ENCODE results near the gene SBF1.

The SBF1 gene

GRCh38 chr22:50487290-50488005, 12.6 kb upstream of the SBF1 start:
- in situ Hi-C loops (cut with HindIII; ENCODE audit: low pct_ligation_motif_present, low pct_unique_long_range_greater_than_20kb, low sequenced_read_pairs), result no loop called here
- DNase-seq, result no peak

GRCh38 chr22:50486561-50487289, 11.9 kb upstream of the SBF1 start, which contains the start of gene MIOX:
TSS of gene MIOX (plus strand) at chr22:50486859. CDS start at chr22:50486898, 39 bp downstream.
- peak; percentile 65 for DNase-seq

DNA sequence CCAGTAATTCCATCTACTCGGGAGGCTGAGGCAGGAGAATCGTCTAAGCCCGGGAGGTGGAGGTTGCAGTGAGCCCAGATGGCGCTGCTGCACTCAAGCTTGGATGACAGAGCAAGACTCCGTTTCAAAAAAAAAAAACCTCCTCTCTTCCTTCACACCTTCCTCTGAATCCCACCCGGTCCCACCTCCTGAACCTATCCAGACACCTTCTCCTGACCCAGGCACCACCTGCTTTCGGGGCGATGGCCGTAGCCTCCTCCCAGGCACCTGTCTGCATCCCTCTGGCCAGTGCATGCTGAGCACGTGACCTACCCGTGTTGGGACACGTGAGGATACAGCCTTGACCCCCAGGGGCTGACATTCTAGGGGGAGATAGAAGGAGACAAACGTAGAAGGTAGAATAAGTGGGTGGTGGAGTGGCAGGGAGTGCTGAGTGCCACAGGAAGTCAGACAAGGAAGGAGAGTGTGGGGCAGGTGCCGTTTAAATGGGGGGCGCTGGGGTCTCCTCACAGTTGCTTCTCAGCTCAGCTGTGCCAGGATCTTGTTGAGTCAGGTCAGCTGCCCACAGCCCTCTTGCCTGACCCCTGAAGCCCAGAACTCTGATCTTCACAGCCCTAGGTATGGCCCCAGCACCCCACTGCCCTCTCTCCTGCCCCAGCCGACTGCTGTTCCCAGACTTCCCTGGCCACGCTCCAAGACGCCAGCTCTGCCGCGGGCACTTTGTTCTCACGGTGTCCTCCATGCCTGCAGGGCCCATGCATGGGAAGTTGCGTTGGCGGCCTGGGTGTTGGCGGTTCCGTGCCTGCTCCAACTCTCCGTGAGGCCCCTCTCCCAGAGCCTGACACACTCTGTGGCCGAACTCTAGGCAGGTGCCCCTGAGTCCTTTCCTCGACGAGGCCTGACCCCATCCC, 10.6 kb upstream of the SBF1 start:
- no peak for DNase-seq
- in situ Hi-C loops (cut with HindIII; ENCODE audit: low pct_ligation_motif_present, low pct_unique_long_range_greater_than_20kb, low sequenced_read_pairs), result no loop called here

More at GRCh38 chr22:50486561-50487289, 11.9 kb upstream of the SBF1 start, which contains the start of gene MIOX:
- in situ Hi-C loops (cut with HindIII; ENCODE audit: low pct_ligation_motif_present, low pct_unique_long_range_greater_than_20kb, low sequenced_read_pairs), result no loop called here

DNA sequence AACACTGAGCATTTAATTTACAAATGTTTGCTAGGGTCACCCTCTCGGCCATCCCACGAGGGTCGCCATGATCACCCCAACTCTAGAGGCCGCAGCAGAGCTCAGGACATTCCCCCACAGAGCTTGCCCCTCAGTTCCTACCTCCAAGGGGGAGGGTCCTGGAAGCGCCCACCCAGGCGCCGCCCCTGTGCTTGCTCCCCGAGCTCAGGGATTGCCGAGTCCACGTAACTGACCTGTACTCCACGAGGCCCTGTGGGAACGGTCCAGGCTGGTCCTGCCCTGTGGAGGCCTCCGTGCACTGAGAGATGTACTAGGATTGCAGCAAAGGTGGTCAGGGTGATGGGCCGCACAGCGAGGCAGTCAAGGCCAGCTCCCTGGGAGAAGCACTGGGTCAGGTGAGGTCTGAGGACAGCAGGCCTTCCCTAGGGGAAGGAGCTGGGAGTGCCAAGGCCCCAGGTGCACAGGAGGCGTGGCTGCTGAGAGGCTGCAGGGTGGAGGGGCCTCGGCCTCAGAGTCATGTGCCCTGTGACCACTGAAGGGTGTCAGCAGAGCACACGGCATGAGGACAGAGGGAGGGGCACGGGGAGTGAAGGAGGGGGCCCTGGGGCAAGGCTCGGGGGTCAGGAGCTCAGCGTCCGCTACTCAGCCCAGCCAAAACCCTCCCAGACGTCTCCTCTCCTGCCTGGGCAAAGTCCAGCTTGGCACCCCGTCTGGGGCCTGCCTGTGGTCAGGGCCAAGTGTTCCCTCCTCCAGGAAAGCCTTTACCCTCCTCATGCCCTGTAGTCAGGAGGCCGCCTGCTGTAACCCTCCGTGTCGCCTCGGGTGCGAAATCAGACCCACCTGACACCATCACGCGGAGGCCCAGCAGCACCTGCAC, 9.4 kb upstream of the SBF1 start:
- in situ Hi-C loops (cut with HindIII; ENCODE audit: low pct_ligation_motif_present, low pct_unique_long_range_greater_than_20kb, low sequenced_read_pairs), result no loop called here
- peak; percentile 14 for DNase-seq

- in situ Hi-C loops (cut with HindIII; ENCODE audit: low pct_ligation_motif_present, low pct_unique_long_range_greater_than_20kb, low sequenced_read_pairs), result no loop called here
- DNase-seq, result no peak
Observed at GRCh38 chr22:50483556-50483955, 8.7 kb upstream of the SBF1 start.

GRCh38 chr22:50483106-50483505, 8.3 kb upstream of the SBF1 start:
- in situ Hi-C loops (cut with HindIII; ENCODE audit: low pct_ligation_motif_present, low pct_unique_long_range_greater_than_20kb, low sequenced_read_pairs), result no loop called here
- DNase-seq, result no peak

DNA sequence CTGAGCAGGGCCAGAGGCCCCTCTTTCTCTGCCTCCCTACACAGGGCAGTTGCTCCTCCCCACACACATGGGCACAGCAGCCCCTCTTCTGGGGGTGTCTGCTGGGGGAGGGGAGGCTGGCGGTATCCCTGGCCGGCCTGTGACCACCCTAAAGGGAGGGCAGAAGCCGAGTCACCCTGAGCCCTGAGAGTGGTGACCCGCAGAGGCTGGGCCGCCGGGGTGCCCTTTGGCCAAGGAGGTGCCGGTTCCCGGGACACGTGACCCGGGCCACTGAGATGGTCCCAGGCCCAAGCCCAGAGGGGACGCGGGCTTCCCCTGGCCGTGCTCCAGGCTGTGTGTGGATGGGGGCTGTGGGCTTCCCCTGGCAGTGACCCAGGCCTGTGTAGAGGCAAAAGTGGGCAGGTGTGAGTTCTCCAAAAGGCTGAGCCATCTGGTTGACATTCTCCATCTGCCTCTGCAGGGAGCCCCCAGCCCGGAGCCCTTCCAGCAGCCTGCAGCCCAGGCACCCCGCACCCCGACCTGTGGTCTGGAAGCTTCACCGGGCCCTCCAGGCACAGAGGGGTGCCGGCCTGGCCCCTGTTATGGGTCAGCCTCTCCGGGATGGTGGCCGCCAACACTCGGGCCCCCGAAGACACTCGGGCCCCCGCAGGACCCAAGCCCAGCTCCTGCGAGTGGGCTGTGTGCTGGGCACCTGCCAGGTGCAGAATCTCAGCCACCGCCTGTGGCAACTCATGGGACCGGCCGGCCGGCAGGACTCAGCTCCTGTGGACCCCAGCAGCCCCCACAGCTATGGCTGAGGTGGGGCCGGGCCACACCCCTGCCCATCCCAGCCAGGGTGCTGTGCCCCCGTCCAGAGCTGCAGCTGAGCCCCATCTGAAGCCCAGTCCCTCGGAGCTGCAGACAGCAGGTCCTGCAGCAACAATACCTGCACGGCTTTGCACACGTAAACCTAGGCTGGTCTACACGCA, 7.6 kb upstream of the SBF1 start:
- in situ Hi-C loops (cut with HindIII; ENCODE audit: low pct_ligation_motif_present, low pct_unique_long_range_greater_than_20kb, low sequenced_read_pairs), result no loop called here
- DNase-seq, result no peak

GRCh38 chr22:50481440-50482106, 6.7 kb upstream of the SBF1 start, which contains the start of gene ADM2:
TSS of gene ADM2 (plus strand) at chr22:50481543. CDS start at chr22:50481848, 305 bp downstream.
- in situ Hi-C loops (cut with HindIII; ENCODE audit: low pct_ligation_motif_present, low pct_unique_long_range_greater_than_20kb, low sequenced_read_pairs), result no loop called here
- peak; percentile 35 for DNase-seq

- in situ Hi-C loops (cut with HindIII; ENCODE audit: low pct_ligation_motif_present, low pct_unique_long_range_greater_than_20kb, low sequenced_read_pairs), result no loop called here
- no peak for DNase-seq
Observed at GRCh38 chr22:50481045-50481439, 6.2 kb upstream of the SBF1 start.

- in situ Hi-C loops (cut with HindIII; ENCODE audit: low pct_ligation_motif_present, low pct_unique_long_range_greater_than_20kb, low sequenced_read_pairs), result no loop called here
- no peak for DNase-seq
Observed at GRCh38 chr22:50479721-50480120, 4.9 kb upstream of the SBF1 start.

GRCh38 chr22:50477923-50478322, 3.1 kb upstream of the SBF1 start:
- in situ Hi-C loops (cut with HindIII; ENCODE audit: low pct_ligation_motif_present, low pct_unique_long_range_greater_than_20kb, low sequenced_read_pairs), result no loop called here
- no peak for DNase-seq

DNA sequence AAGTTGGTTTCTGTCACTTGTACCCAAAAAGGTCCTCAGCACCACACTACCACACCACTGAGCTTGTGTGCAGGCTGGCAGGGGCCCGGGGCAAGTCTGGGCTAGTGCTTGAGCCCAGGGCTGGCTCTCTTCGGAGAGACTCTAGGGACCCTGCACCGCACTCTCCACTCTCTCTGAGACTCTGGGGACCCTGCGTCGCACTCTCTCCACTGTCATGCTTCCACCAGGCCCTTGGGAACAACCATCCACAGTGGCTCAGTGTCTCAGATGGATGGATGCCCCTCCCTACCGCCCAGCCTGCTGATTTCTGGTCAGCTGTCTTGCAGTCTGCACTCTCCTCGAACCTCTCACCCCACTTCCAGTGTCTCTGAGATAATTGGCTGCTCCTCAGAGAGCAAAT, 2.0 kb upstream of the SBF1 start:
- no peak for DNase-seq

GRCh38 chr22:50475652-50476002, 792 bp upstream of the SBF1 start:
- DNase-seq, result no peak
- in situ Hi-C loops (cut with HindIII; ENCODE audit: low pct_ligation_motif_present, low pct_unique_long_range_greater_than_20kb, low sequenced_read_pairs), result no loop called here

More for the DNA sequence above, 2.0 kb upstream of the SBF1 start:
- in situ Hi-C loops (cut with HindIII; ENCODE audit: low pct_ligation_motif_present, low pct_unique_long_range_greater_than_20kb, low sequenced_read_pairs), result no loop called here

GRCh38 chr22:50473855-50474671, 772 bp downstream of the SBF1 start:
- in situ Hi-C loops (cut with HindIII; ENCODE audit: low pct_ligation_motif_present, low pct_unique_long_range_greater_than_20kb, low sequenced_read_pairs), result no loop called here

GRCh38 chr22:50473088-50473487, 1.7 kb downstream of the SBF1 start:
- in situ Hi-C loops (cut with HindIII; ENCODE audit: low pct_ligation_motif_present, low pct_unique_long_range_greater_than_20kb, low sequenced_read_pairs), result no loop called here
- DNase-seq, result peak; percentile 27

More at GRCh38 chr22:50473855-50474671, 772 bp downstream of the SBF1 start:
- DNase-seq, result peak; percentile 36

GRCh38 chr22:50471962-50472361, 2.9 kb downstream of the SBF1 start:
- no peak for DNase-seq
- in situ Hi-C loops (cut with HindIII; ENCODE audit: low pct_ligation_motif_present, low pct_unique_long_range_greater_than_20kb, low sequenced_read_pairs), result no loop called here
